Liver (tissue), 3 donors: ENCODE data around the gene UBE2D4.

Experiments used
- ATF3 ChIP-seq: IDR thresholded peaks from 2 replicates; pipeline ENCODE4 v1.6.1; 2016; ENCODE audit warnings: antibody characterized with exemption
- EGR1 ChIP-seq, 2 donors: IDR thresholded peaks; 2 replicates each; pipeline ENCODE4 v1.6.1; 2016 to 2018; ENCODE audit warnings: antibody characterized with exemption in 2 of 2, low read depth in 2 of 2
- FOXA1 ChIP-seq: IDR thresholded peaks from 2 replicates; pipeline ENCODE4 v1.6.1; 2016; ENCODE audit warnings: antibody characterized with exemption
- GABPA ChIP-seq, 2 donors: IDR thresholded peaks in 1 of 2; conservative IDR thresholded peaks in 1 of 2; 2 replicates each; pipeline ENCODE4 v1.6.1; 2016; ENCODE audit warnings: antibody characterized with exemption in 2 of 2, mild to moderate bottlenecking in 1 of 2, moderate library complexity in 1 of 2
- HNF4A ChIP-seq, 2 donors: conservative IDR thresholded peaks; 2 replicates each; pipeline ENCODE4 v1.6.1; 2016; ENCODE audit warnings: antibody characterized with exemption in 2 of 2, mild to moderate bottlenecking in 2 of 2
- MAX ChIP-seq: IDR thresholded peaks from 2 replicates; pipeline ENCODE4 v1.6.1; 2016; ENCODE audit warnings: antibody characterized with exemption
- SP1 ChIP-seq: IDR thresholded peaks from 2 replicates; pipeline ENCODE4 v1.6.1; 2018; ENCODE audit warnings: antibody characterized with exemption, mild to moderate bottlenecking
- TAF1 ChIP-seq: conservative IDR thresholded peaks from 2 replicates; pipeline ENCODE4 v1.6.1; 2016; ENCODE audit warnings: antibody characterized with exemption, mild to moderate bottlenecking
- YY1 ChIP-seq: IDR thresholded peaks from 2 replicates; pipeline ENCODE4 v1.6.1; 2016; ENCODE audit warnings: antibody characterized with exemption, mild to moderate bottlenecking
- ZBTB33 ChIP-seq: IDR thresholded peaks from 2 replicates; pipeline ENCODE4 v1.6.1; 2016; ENCODE audit warnings: antibody characterized with exemption
- TF ChIP-seq, protein P1 (sequence below): fragments of 150-350 bp; IDR thresholded peaks from 2 replicates; pipeline ENCODE4 v1.5.1; 2017; ENCODE audit warnings: improper control_type of control experiment, low read depth, low read length; ENCODE audit not compliant: missing input control
- donor health status: healthy.
- donor health status: healthy.

GRCh38 chr7:43904533-43905208 lies 21.6 kb upstream of the UBE2D4 start:
- TF ChIP-seq, protein P1, sequence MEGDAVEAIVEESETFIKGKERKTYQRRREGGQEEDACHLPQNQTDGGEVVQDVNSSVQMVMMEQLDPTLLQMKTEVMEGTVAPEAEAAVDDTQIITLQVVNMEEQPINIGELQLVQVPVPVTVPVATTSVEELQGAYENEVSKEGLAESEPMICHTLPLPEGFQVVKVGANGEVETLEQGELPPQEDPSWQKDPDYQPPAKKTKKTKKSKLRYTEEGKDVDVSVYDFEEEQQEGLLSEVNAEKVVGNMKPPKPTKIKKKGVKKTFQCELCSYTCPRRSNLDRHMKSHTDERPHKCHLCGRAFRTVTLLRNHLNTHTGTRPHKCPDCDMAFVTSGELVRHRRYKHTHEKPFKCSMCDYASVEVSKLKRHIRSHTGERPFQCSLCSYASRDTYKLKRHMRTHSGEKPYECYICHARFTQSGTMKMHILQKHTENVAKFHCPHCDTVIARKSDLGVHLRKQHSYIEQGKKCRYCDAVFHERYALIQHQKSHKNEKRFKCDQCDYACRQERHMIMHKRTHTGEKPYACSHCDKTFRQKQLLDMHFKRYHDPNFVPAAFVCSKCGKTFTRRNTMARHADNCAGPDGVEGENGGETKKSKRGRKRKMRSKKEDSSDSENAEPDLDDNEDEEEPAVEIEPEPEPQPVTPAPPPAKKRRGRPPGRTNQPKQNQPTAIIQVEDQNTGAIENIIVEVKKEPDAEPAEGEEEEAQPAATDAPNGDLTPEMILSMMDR, result no peak
- TF ChIP-seq TAF1 (no peak), YY1 (no peak), MAX (no peak), EGR1 (IDR thresholded peaks at IDR 0.05; ENCODE audit: low read depth in 2 of 2) (no peak), ATF3 (no peak), FOXA1 (no peak), GABPA (IDR thresholded peaks at IDR 0.05 in 1 of 2, conservative IDR thresholded peaks at IDR 0.05 in 1 of 2) (no peak), SP1 (no peak), ZBTB33 (no peak), HNF4A (conservative IDR thresholded peaks at IDR 0.05) (no peak)
